Vagina (tissue), 2 donors: ENCODE data around the gene CCDC12.

Experiments
- POLR2A ChIP-seq, 2 donors: fragments of 450-650 bp; IDR thresholded peaks; one replicate each; pipeline ENCODE4 v1.6.1; 2017; ENCODE audit warnings: antibody characterized with exemption in 2 of 2, mild to moderate bottlenecking in 2 of 2, moderate library complexity in 2 of 2
- POLR2AphosphoS5 ChIP-seq, 2 donors: sonication (generic); formaldehyde crosslinking; IDR thresholded peaks; one replicate each; pipeline ENCODE4 v1.9.0; 2017; ENCODE audit warnings: antibody characterized with exemption in 2 of 2, mild to moderate bottlenecking in 2 of 2, low read depth in 1 of 2; ENCODE audit not compliant: insufficient read depth in 1 of 2
- TF ChIP-seq, protein P1 (sequence below), 3 experiments: fragments of 450-650 bp in 2 of 3; fragments of 200-600 bp in 1 of 3; sonication (generic) in 1 of 3; IDR thresholded peaks; one replicate each; pipeline ENCODE4 v1.5.1; 2017 to 2019; ENCODE audit warnings: antibody characterized with exemption in 3 of 3, mild to moderate bottlenecking in 2 of 3, moderate library complexity in 2 of 3

DNA sequence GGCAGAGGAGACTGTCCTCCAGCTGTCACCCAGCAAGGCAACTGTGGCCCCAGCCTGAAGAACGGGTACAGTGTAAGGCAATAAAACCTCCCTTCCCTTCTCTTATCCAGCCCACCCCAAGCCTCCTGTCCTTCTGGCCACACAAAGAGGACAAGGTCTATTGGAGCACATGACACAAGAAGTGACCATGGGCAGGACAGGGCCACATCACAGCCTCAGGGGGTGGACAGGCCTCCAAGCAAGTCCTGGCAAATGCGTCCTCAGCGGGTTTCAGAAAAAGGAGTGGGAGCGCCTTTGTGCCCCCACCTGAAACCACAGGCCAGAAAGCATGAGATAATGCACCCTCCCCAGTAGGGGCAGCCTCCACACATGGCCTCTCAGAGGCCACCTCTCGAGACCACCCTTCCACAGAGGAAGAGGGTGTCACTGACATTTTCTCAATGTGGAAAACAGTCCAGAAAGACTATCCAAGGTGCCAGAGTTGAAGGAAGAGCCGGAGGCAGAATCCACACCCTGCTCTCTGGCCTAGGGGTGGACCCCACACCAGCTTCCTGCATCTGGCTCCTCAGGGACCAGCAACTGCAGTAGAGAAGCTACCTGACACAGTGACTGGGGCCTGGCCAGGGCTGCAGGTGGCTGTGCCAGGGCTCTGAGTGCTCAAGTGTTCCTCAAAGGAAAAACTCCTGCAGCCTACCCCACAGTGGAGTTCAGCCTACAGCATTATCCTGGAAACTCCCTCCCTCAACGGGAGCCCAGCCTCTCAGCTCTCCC is 43.9 kb downstream of the CCDC12 start:
- TF ChIP-seq, protein P1, sequence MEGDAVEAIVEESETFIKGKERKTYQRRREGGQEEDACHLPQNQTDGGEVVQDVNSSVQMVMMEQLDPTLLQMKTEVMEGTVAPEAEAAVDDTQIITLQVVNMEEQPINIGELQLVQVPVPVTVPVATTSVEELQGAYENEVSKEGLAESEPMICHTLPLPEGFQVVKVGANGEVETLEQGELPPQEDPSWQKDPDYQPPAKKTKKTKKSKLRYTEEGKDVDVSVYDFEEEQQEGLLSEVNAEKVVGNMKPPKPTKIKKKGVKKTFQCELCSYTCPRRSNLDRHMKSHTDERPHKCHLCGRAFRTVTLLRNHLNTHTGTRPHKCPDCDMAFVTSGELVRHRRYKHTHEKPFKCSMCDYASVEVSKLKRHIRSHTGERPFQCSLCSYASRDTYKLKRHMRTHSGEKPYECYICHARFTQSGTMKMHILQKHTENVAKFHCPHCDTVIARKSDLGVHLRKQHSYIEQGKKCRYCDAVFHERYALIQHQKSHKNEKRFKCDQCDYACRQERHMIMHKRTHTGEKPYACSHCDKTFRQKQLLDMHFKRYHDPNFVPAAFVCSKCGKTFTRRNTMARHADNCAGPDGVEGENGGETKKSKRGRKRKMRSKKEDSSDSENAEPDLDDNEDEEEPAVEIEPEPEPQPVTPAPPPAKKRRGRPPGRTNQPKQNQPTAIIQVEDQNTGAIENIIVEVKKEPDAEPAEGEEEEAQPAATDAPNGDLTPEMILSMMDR (IDR thresholded peaks at IDR 0.05): no peak
- no peak for TF ChIP-seq POLR2A (IDR thresholded peaks at IDR 0.05)
- TF ChIP-seq POLR2AphosphoS5 (IDR thresholded peaks at IDR 0.05; ENCODE audit: insufficient read depth in 1 of 2, low read depth in 1 of 2): no peak
